Common myeloid progenitor, CD34-positive (primary cell): Measurements from ENCODE around the gene RDH14.

Experiments
- CTCF ChIA-PET: fragments of 350-600 bp; sonication (Branson Sonifier 250); formaldehyde crosslinking; loops from one replicate; lab custom pipeline; 2021; ENCODE audit warnings: antibody characterized with exemption; lab: Charles Lee
- POLR2A ChIA-PET: fragments of 350-600 bp; sonication (Branson Sonifier 250); formaldehyde crosslinking; loops from one replicate; lab custom pipeline; 2021; ENCODE audit warnings: antibody characterized with exemption; lab: Charles Lee
- DNase-seq, 3 donors: peaks; one replicate each; pipeline versions ENCODE4 v3.0.0 to v3.0.0-alpha.2; 2013
- H3K27ac ChIP-seq, 2 experiments: 1 replicate in 1 of 2; 2 replicates in 1 of 2; pipeline ENCODE4 v1.7.0; 2013; ENCODE audit warnings: inconsistent platforms in 2 of 2, low read length in 2 of 2, mild to moderate bottlenecking in 2 of 2, low read depth in 1 of 2, moderate library complexity in 1 of 2; ENCODE audit not compliant: severe bottlenecking in 2 of 2, insufficient read depth in 1 of 2, poor library complexity in 1 of 2
- H3K27me3 ChIP-seq, 5 experiments: replicated peaks in 2 of 5; 1 replicate in 3 of 5; 2 replicates in 2 of 5; pipeline versions ENCODE4 v1.6.1 to v1.7.0; 2013; ENCODE audit warnings: low read length in 4 of 5, mild to moderate bottlenecking in 2 of 5, moderate library complexity in 2 of 5, inconsistent platforms in 1 of 5; ENCODE audit not compliant: insufficient read depth in 5 of 5, control insufficient read depth in 4 of 5
- H3K36me3 ChIP-seq, 4 experiments: 1 replicate in 2 of 4; 2 replicates in 2 of 4; pipeline versions ENCODE4 v1.6.1 to v1.7.0; 2013; ENCODE audit warnings: low read length in 3 of 4, control low read depth in 1 of 4, mild to moderate bottlenecking in 1 of 4; ENCODE audit not compliant: control insufficient read depth in 4 of 4, insufficient read depth in 4 of 4
- H3K4me1 ChIP-seq, 4 experiments: 1 replicate in 3 of 4; 2 replicates in 1 of 4; pipeline versions ENCODE4 v1.6.1 to v1.7.1; 2013; ENCODE audit warnings: low read length in 3 of 4, mild to moderate bottlenecking in 3 of 4, control low read depth in 1 of 4, inconsistent platforms in 1 of 4, moderate library complexity in 1 of 4; ENCODE audit not compliant: control insufficient read depth in 4 of 4, insufficient read depth in 4 of 4; ENCODE audit errors: control extremely low read depth in 1 of 4
- H3K4me3 ChIP-seq, 7 experiments: 1 replicate in 4 of 7; 2 replicates in 3 of 7; pipeline versions ENCODE4 v1.5.1 to v1.7.0; 2013; ENCODE audit warnings: mild to moderate bottlenecking in 7 of 7, low read length in 6 of 7, moderate library complexity in 6 of 7, inconsistent platforms in 2 of 7, low read depth in 2 of 7, control low read depth in 1 of 7; ENCODE audit not compliant: insufficient read depth in 4 of 7, control insufficient read depth in 1 of 7; ENCODE audit errors: extremely low read depth in 1 of 7
- H3K9me3 ChIP-seq, 5 experiments: 1 replicate in 4 of 5; 2 replicates in 1 of 5; pipeline versions ENCODE4 v1.6.1 to v1.7.1; 2013; ENCODE audit warnings: low read length in 4 of 5, mild to moderate bottlenecking in 2 of 5, inconsistent platforms in 1 of 5, low read depth in 1 of 5, moderate library complexity in 1 of 5; ENCODE audit not compliant: control insufficient read depth in 4 of 5, insufficient read depth in 2 of 5; ENCODE audit errors: control extremely low read depth in 1 of 5
- WGBS: methylation state at CpG from one replicate; pipeline ENCODE4 v1.1.5; 2013; ENCODE audit not compliant: insufficient coverage; 5-methylcytosine and 5-hydroxymethylcytosine counted together

Gene RDH14

GRCh38 chr2:18566145-18566769 lies 5.8 kb upstream of the RDH14 start:
- ChIA-PET POLR2A (no interaction called here), CTCF (no interaction called here)
- Histone ChIP-seq H3K9me3 (peaks cover 0 to 14% (median 3%) of the 10 kb centered on the region in 5 experiments), H3K4me1 (peaks cover 0 to 1% (median 0%) of the 10 kb centered on the region in 4 experiments), H3K4me3 (no peak overlapping the region), H3K27ac (no peak overlapping the region), H3K27me3 (no peaks in the 10 kb centered on the region), H3K36me3 (peaks cover 0 to 9% (median under 1%) of the 10 kb centered on the region in 4 experiments)
- no CpG with 5 or more reads among the region's 1 CpG for WGBS
- DNase-seq: peak in 1 of 3 donors; percentile 12

DNA sequence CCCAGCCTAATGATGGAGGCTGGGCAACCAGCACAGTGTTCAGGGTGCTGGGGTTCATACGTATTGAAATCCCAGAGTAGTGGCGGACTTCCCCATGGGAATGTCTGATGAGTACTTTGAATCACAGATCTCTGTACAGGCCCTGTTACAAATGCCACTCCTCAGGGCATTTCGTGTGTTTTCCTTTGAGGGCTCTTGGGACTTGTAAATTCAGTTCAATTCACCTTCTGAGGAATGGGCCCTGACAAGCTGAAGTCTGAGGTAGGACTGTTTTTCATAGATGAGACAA lies 288 bp upstream of the RDH14 start:
- DNase-seq: no peak
- CTCF ChIA-PET: interaction anchor here (3.6 kb wide), 1 partner anchor 40 kb away, joined by 13 read pairs; no protein-coding TSS in a partner anchor
- Histone ChIP-seq H3K36me3 (peaks cover 0 to 7% (median 2%) of the 10 kb centered on the region in 4 experiments), H3K27me3 (no peaks in the 10 kb centered on the region), H3K27ac (peak overlapping the region; percentile 83 to 89), H3K9me3 (peaks cover 0 to 14% (median 2%) of the 10 kb centered on the region in 5 experiments), H3K4me3 (peak overlapping the region; percentile 69 to 93 (median 82)), H3K4me1 (peaks cover 8 to 22% (median 16%) of the 10 kb centered on the region in 4 experiments)
- POLR2A ChIA-PET: interaction anchor here (0.9 kb wide), 1 partner anchor 45 kb away, joined by 3 read pairs; no protein-coding TSS in a partner anchor
- WGBS: 0% methylated on average over 3 of the region's 3 CpGs

- DNase-seq: no peak
- ChIA-PET POLR2A (interaction anchor here (0.9 kb wide), 1 partner anchor 43 kb away, joined by 3 read pairs; no protein-coding TSS in a partner anchor), CTCF (interaction anchor here (0.5 to 3.6 kb wide), 3 partner anchors 23 to 602 kb away, joined by 3 to 13 read pairs (median 4); no protein-coding TSS in a partner anchor)
- 0% methylated on average over 11 of the region's 11 CpGs for WGBS
- H3K4me1 ChIP-seq: peaks cover 8 to 22% (median 16%) of the 10 kb centered on the region in 4 experiments
- H3K36me3 ChIP-seq: peaks cover 5 to 16% (median 9%) of the 10 kb centered on the region in 4 experiments
- peak overlapping the region; percentile 69 to 93 (median 82) for H3K4me3 ChIP-seq
- H3K27me3 ChIP-seq: no peaks in the 10 kb centered on the region
- H3K27ac ChIP-seq: peak overlapping the region; percentile 83 to 89
- peaks cover 0 to 9% (median 0%) of the 10 kb centered on the region in 5 experiments for H3K9me3 ChIP-seq
Observed at GRCh38 chr2:18559531-18560030, 872 bp downstream of the RDH14 start.

- Histone ChIP-seq H3K36me3 (peaks cover 5 to 17% (median 12%) of the 10 kb centered on the region in 4 experiments), H3K4me3 (no peak overlapping the region), H3K27ac (no peak overlapping the region), H3K9me3 (no peaks in the 10 kb centered on the region), H3K4me1 (peaks cover 8 to 22% (median 16%) of the 10 kb centered on the region in 4 experiments), H3K27me3 (no peaks in the 10 kb centered on the region)
- peak in 1 of 3 donors; percentile 12 for DNase-seq
- POLR2A ChIA-PET: no interaction called here
- CTCF ChIA-PET: interaction anchor here (0.8 to 1.0 kb wide), 3 partner anchors 12 to 30 kb away, joined by 3 read pairs; no protein-coding TSS in a partner anchor
- WGBS: 67% methylated on average over 1 of the region's 1 CpG
Observed at GRCh38 chr2:18558458-18558857, 2.0 kb downstream of the RDH14 start.

DNA sequence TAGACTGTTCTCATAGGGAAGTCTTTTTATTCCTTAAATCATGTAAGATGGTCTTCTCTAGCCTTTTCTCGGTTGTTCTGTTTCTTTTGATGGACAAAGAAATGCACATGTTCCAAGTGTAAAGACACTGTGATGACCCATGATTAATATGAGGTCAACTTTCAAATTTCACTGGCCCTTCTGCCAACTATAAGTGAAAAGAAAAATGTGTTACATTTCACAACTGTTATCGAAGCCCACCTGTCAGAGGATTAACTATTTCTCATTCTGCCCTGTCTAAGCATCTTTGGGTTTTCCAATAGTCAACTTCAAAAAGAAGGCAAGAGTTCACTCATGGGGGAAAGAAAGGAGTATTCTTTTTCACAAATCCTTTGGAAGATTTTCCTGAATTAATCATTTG lies 3.3 kb downstream of the RDH14 start:
- no CpG with 5 or more reads among the region's 2 CpGs for WGBS
- CTCF ChIA-PET: no interaction called here

GRCh38 chr2:18552351-18553077 lies 7.9 kb downstream of the RDH14 start:
- Histone ChIP-seq H3K9me3 (no peaks in the 10 kb centered on the region), H3K36me3 (peaks cover 3 to 17% (median 12%) of the 10 kb centered on the region in 4 experiments), H3K27me3 (no peaks in the 10 kb centered on the region), H3K4me3 (no peak overlapping the region), H3K4me1 (no peaks in the 10 kb centered on the region), H3K27ac (no peak overlapping the region)
- CTCF ChIA-PET: interaction anchor here (0.8 to 1.8 kb wide), 2 partner anchors 31 to 33 kb away, joined by 4 to 5 read pairs; no protein-coding TSS in a partner anchor
- POLR2A ChIA-PET: no interaction called here
- DNase-seq: no peak
- WGBS: 100% methylated on average over 1 of the region's 3 CpGs

More for the DNA sequence above, 3.3 kb downstream of the RDH14 start:
- POLR2A ChIA-PET: no interaction called here
- peaks cover 8 to 22% (median 16%) of the 10 kb centered on the region in 4 experiments for H3K4me1 ChIP-seq
- no peak overlapping the region for H3K4me3 ChIP-seq
- H3K9me3 ChIP-seq: no peaks in the 10 kb centered on the region
- no peak overlapping the region for H3K27ac ChIP-seq
- H3K27me3 ChIP-seq: no peaks in the 10 kb centered on the region
- peaks cover 3 to 17% (median 12%) of the 10 kb centered on the region in 4 experiments for H3K36me3 ChIP-seq
- DNase-seq: no peak
